ENCODE measurements around the gene UBE2L3. TPM values are rescaled to one million over a fixed set of nuclear protein-coding genes. Genes with fewer than 3 reads are reported as not detected.

The UBE2L3 gene
- total RNA-seq, result 51.6 and 64.8 TPM in 2 replicates

DNA sequence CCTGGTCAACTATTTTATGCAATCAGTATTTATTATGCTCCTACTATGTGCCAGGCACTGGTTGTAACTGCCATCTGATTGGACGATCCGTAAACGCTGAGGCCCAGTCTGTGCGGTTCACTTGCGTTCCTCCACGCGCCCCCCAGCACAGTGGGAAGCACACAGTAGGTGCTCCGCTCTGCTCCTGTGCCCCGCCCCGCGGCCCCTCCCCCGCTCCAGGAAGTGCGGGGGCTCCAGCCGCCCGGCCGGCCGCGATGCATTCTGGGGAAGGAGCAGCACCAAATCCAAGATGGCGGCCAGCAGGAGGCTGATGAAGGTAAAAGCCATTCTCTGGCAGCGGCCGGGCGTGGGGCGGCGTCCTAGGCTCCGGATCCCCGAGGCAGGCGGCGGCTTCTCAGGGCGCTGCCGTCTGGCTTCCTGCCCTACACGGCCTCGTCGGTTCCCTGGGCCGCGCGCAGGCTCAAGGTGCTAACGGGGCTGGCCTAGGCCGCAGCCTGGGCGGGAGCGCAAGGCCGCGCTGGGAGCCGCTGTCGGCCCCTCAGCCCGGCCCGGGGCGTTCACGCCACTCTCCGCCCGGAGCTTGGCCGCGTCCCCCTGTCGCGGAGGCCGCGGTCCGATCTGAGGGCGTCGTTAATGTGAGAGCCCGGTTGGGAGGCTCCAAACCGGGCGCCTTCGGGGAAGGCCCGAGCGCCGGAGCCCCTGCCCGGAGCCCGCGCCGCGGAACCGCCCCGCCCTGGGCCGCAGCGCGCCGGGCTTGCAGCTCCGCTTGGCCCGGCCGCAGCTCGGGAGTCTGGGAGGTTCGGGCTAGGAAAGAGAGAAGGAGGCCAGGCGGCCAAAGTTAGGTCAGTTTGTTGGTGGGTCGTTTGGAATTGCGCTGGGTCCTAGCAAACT lies at the start of gene UBE2L3:
TSS of gene UBE2L3 (plus strand) at position 259 of the 891 bp plus-strand sequence. CDS start at position 290, 31 bp downstream.

DNA sequence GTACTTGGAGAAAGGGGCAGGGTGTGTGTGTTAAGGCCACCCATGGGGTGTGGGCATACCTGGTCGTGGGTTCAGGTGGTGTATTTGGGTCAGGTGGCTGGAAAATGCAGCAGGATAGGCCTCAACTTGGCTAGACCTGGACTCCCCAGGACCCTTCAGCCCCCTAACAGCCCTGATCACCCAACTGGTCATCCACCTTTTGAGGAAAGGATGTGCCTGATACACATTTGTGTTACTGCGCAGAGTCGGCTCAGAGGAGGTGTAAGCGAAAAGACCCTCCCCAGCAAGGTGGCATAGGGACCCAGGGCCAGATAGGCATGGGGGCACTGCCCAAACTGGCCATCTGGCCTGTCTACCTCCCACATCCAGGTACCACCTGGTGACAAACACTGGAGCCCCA lies 16.2 kb upstream of the UBE2L3 start, which contains the start of gene RIMBP3C:
TSS of gene RIMBP3C (minus strand) at position 101 of the 400 bp plus-strand sequence. CDS start 485 bp downstream, outside the sequence.

GRCh38 chr22:21629255-21630149 lies 62.0 kb downstream of the UBE2L3 start, which contains the start of gene YDJC:
YDJC (minus strand) TSS chr22:21630022; CDS start chr22:21630014, 8 bp downstream.

DNA sequence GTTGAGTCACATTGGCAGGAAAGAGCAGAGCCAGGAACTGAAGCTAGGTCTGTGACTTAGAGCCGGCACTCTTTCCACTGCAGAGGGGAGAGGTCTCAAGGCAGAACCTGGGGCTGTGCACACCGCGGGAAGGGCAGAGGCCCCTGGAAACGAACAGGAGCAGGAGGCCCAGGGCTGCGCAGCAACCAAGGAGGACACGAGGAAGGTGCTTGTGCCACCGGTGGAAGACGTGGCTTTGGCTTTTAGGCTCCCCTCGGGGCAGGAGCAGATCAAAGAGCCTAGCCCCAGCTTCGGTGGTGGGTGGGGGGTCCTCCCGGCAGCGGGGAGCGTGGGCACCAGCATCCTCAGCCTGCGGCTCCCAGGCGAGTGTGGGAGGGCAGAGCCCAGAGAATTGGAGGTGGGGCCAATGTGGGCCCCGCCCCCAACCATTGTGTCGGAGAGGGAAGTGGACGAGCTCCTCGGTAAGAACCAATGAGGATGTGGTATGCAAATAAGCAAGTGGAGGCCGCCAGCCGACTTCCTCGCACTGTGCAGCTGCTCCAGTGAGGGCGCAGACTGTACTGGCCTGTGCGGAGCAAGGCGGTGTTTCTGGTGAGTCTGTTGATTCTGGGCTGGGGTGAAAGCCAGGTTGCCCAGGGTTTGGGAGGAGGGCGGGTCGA lies 64.9 kb downstream of the UBE2L3 start, which contains the start of gene CCDC116:
TSS of gene CCDC116 (plus strand) at position 524 of the 659 bp plus-strand sequence. CDS start 422 bp downstream, outside the sequence.

GRCh38 chr22:21641789-21642583 lies 74.5 kb downstream of the UBE2L3 start, which contains the start of gene SDF2L1:
SDF2L1 (plus strand) TSS chr22:21642302; CDS start chr22:21642337, 35 bp downstream.

Other genes starting within 250 kb of the UBE2L3 start
- gene RIMBP3B, start 184.0 kb upstream of the UBE2L3 start, total RNA-seq, result 0.09 and 0.23 TPM in 2 replicates
- 4.0 and 4.2 TPM in 2 replicates for gene HIC2, start 150.3 kb upstream of the UBE2L3 start, total RNA-seq
- 0.23 and 0.51 TPM in 2 replicates for gene TMEM191C, start 100.3 kb upstream of the UBE2L3 start, total RNA-seq
- 1.1 and 1.3 TPM in 2 replicates for gene RIMBP3C, start 16.3 kb upstream of the UBE2L3 start, total RNA-seq
- 41.7 and 66.5 TPM in 2 replicates for gene YDJC, start 62.3 kb downstream of the UBE2L3 start, total RNA-seq
- gene CCDC116, start 65.0 kb downstream of the UBE2L3 start, total RNA-seq, result not detected in 2 replicates
- gene SDF2L1, start 74.6 kb downstream of the UBE2L3 start, total RNA-seq, result 31.7 and 50.3 TPM in 2 replicates
- 16.7 and 26.5 TPM in 2 replicates for gene PPIL2, start 98.3 kb downstream of the UBE2L3 start, total RNA-seq
- gene YPEL1, start 168.1 kb downstream of the UBE2L3 start, total RNA-seq, result 0.68 and 1.9 TPM in 2 replicates

All from pericardium fibroblast (primary cell).